HG02588 (cell line): Measurements from ENCODE around the gene ALG8.
"Not testable (repeated sequence)": the region's sequence is repeated elsewhere in the genome, so short reads cannot be mapped to it uniquely, and the experiment has no call there.

Experiments used
- ATAC-seq: cut with Tn5 transposase; IDR thresholded peaks from one replicate; pipeline ENCODE4 v1.9.1; 2021; ENCODE audit warnings: mild to moderate bottlenecking, moderate library complexity; ENCODE audit not compliant: unreplicated experiment

Gene ALG8

GRCh38 chr11:78100676-78101472 lies 38.6 kb downstream of the ALG8 start:
- ATAC-seq, result no peak

- no peak for ATAC-seq
These were observed 39.2 kb downstream of the ALG8 start for GRCh38 chr11:78100261-78100660.

- no peak for ATAC-seq
These were observed 39.8 kb downstream of the ALG8 start for GRCh38 chr11:78099666-78100065.

DNA sequence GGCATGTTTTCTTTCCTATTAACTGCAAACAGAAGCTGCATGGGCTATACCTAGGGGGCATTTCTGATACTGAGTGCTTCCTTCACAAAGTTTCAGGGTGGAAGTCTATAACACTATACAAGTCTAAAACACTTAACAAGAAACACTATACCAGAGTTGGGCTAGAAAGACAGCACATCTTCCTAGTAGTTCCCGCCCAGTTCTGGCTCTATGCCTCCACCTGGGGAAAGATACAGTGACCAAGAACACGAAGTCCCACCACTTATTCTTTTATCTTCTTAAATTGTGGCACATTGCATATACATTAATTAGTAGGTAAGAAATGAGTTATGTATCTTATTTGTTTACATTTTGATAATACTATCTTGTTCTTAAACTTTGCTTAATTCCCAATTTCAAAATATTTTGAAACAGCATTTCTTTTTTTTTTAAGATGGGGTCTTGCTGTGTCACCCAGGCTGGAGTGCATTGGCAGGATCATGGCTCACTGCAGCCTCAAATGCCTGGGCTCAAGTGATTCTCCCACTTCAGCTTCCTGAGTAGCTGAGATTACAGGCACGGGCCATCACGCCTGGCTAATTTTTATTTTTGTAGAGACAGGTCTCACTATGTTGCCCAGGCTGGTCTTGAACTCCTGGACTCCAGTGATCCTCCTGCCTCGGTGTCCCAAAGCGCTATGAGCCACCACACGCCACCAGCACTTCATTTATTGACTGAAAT lies 41.6 kb downstream of the ALG8 start:
- no peak for ATAC-seq

- ATAC-seq, result no peak
These were observed 45.2 kb downstream of the ALG8 start for GRCh38 chr11:78094250-78094649.

GRCh38 chr11:78086521-78087074 lies 52.8 kb downstream of the ALG8 start:
- ATAC-seq, result not testable (repeated sequence)

DNA sequence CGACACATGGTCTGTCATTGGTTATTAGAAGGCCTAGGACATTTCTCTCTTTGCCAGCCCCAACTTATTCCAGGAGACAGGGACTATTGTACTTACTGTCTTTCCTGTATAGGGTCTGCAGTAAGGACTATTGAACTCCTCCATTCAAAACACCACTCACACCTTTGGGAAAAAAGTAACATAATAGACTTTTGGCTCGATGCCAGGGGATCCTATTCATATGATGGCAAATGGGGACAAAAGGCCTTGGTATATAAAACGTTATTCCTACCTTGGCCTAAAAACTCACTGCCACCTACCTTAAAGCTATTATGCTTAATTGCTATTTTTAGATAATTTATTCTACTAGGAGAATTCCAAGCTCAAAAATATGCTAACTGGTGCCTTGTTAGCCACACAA lies 53.5 kb downstream of the ALG8 start:
- ATAC-seq, result no peak

DNA sequence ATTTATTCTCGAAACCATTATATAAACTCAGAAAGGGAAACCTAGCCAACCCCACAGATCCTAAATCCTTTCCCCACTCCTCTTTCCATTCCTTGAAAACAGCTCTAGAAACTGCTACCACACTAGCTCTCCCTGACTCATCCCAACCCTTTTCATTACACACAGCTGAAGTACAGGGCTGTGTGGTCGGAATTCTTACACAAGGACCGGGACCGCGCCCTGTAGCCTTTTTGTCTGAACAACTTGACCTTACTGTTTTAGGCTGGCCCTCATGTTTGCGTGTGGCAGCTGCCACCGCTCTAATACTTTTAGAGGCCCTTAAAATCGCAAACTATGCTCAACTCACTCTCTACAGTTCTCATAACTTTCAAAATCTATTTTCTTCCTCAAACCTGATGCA lies 54.9 kb downstream of the ALG8 start:
- ATAC-seq, result not testable (repeated sequence)

DNA sequence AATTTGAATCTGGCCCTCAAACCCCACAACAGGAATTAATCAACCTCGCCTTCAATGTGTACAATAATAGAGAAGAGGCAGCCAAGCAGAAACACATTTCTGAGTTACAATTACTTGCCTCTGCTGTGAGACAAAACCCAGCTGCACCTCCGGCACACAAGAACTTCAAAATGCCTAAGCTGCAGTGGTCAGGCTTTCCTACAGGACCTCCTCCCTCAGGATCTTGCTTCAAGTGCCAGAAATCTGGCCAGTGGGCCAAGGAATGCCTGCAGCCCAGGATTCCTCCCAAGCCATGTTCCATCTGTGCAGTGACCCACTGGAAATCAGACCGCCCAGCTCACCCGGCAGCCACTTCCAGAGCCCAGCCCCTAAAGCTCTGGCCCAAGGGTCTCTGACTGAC lies 56.4 kb downstream of the ALG8 start:
- ATAC-seq, result no peak

DNA sequence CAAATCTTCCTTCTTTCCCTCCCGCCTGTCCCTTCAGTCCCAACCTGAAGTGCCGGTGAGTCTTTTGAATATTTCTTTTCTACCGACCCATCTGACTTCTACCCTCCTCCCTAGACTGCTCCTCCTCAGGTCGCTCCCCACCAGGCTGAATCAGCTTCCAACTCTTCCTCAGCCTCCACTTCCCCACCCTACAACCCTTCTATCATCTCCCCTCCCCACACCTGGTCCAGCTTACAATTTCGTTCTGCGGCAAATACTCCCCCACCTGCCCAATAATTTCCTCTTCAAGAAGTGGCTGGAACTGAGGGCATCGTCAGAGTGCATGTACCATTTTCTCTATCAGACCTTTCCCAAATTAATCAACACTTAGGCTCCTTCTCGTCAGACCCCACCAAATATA lies 57.3 kb downstream of the ALG8 start:
- ATAC-seq, result no peak

- no peak for ATAC-seq
These were observed 57.8 kb downstream of the ALG8 start for GRCh38 chr11:78081583-78081982.

DNA sequence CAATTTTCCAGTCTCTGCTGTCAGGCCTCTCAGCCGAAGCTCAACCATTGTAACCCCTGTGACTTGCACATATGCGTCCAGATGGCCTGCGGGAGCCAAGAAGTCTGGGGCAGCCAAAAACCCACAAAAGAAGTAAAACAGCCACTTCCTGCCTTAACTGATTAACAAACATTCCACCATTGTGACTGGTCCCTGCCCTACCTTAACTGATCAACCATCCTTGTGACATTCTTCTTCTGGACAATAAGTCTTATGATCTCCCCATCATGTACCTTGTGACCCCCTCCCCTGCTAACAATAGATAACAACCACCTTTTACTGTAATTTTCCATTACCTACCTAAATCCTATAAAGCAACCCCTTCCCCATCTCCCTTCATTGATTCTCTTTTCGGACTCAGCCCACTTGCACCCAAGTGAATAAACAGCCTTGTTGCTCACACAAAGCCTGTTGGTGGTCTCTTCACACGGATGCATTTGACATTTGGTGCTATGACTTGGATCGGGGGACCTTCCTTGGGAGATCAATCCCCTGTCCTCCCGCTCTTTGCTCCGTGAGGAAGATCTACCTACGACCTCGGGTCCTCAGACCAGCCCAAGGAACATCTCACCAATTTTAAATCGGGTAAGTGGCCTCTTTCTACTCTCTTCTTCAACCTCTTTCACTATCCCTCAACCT lies 58.5 kb downstream of the ALG8 start:
- no peak for ATAC-seq

- ATAC-seq, result no peak
These were observed 59.2 kb downstream of the ALG8 start for GRCh38 chr11:78080084-78080817.

- ATAC-seq, result peak; percentile 77
These were observed 60.0 kb downstream of the ALG8 start, which contains the start of gene NDUFC2 for GRCh38 chr11:78079232-78080083. NDUFC2 (minus strand) TSS chr11:78079862; CDS start chr11:78079744, 118 bp downstream.

GRCh38 chr11:78078218-78079167 lies 60.9 kb downstream of the ALG8 start:
- no peak for ATAC-seq

- ATAC-seq, result not testable (repeated sequence)
These were observed 61.8 kb downstream of the ALG8 start for GRCh38 chr11:78077592-78077991.

DNA sequence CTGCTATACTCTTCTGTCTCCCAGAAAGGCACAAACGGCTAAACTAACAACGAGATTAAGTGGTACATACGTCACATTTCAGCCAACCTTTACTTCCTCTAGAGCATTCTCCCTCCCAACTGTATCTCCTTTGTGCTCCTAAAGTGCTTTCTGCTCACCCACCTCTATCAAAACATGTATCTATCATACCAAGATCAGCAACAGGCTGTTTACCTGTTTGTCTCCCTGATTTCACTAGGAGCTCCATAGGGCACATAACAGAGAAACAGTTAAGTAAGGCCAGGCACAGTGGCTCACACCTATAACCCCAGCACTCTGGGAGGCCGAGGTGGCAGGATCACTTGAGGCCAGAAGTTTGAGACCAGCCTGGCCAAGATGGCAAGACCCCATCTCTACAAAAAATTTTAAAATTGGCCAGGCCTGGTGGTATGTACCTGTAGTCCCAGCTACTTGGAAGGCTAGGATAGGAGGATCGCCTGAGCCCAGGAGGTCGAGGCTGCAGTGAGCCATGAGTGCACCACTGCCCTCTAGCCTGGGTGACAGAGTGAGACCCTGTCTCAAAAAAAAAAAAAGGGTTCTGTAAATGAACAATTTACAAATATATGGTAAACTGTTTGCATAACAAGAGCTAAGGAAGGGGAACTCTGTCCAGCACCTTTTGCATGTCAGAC lies 62.6 kb downstream of the ALG8 start:
- ATAC-seq, result no peak

GRCh38 chr11:78074756-78075155 lies 64.7 kb downstream of the ALG8 start:
- ATAC-seq, result no peak
